GM06990 (cell line): ENCODE results near the gene RAB44.
"Not testable (repeated sequence)": the region's sequence is repeated elsewhere in the genome, so short reads cannot be mapped to it uniquely, and the experiment has no call there.

ENCODE experiments used
- DNase-seq: peaks from one replicate; pipeline ENCODE4 v3.0.0-alpha.2; 2011; ENCODE audit not compliant: insufficient read length; ENCODE audit errors: extremely low read depth
- H3K27me3 ChIP-seq: replicated peaks from 2 replicates; pipeline ENCODE4 v1.6.0; 2011; ENCODE audit warnings: low read length; ENCODE audit not compliant: control insufficient read depth, insufficient read depth
- H3K36me3 ChIP-seq: 2 replicates; pipeline ENCODE4 v1.5.1; 2011; ENCODE audit warnings: low read length; ENCODE audit not compliant: control insufficient read depth, insufficient read depth
- H3K4me3 ChIP-seq: replicated peaks from 2 replicates; pipeline ENCODE4 v1.5.1; 2011; ENCODE audit warnings: low read depth, mild to moderate bottlenecking, control low read depth, low read length
- CTCF ChIP-seq: IDR thresholded peaks from 2 replicates; pipeline ENCODE4 v1.5.1; 2011; ENCODE audit warnings: low read length, control low read depth, mild to moderate bottlenecking, inconsistent platforms; ENCODE audit not compliant: insufficient read depth, poor library complexity, severe bottlenecking

RAB44 gene

GRCh38 chr6:36703081-36703606 lies 5.5 kb downstream of the RAB44 start:
- no peak for TF ChIP-seq CTCF
- Histone ChIP-seq H3K27me3 (no peaks in the 10 kb centered on the region), H3K4me3 (no peak overlapping the region), H3K36me3 (no peaks in the 10 kb centered on the region)
- no peak for DNase-seq

DNA sequence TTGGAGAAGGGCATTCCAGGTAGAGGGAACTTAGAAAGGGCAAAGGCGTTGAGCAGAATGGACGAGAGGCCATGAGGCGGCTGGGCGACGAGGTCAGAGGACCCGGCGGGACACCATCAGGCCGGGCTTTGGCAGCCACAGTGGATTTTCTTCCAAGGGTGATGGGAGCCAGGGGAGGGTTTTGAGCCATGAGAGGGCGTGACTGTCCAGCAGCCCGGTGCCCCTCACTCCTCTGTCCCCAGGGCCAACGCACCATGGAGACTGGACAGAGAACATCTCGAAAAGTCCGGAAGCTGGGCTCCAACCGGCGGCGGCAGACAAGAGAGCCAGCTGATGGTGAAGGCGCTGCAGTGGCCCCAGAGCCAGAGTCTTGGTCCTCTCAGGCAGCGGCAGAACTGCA lies 6.4 kb downstream of the RAB44 start:
- Histone ChIP-seq H3K4me3 (no peak overlapping the region), H3K36me3 (no peaks in the 10 kb centered on the region), H3K27me3 (no peaks in the 10 kb centered on the region)
- DNase-seq, result no peak
- TF ChIP-seq CTCF, result no peak

DNA sequence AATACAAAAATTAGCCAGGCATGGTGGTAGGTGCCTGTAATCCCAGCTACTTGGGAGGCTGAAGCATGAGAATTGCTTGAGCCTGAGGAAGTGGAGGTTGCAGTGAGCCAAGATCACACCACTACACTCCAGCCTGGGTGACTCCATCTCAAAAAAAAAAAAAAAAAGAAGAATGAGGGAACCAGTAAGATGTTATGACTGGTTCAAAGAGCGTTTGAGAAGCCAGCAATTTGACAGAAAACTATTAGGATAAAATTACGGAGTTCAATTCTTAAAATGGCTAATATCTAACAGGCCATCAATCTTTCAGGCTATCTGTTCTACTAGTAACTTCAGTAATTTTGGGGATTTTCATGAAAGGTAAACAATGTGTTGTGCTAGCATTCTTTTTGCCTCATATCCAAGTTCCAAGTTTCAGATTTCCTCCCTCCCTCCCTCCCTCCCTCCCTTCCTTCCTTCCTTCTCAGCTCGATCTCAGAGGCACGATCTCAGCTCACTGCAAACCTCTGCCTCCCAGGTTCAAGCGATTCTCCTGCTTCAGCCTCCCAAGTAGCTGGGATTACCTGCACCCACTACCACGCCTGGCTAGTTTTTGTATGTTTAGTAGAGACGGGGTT lies 7.4 kb downstream of the RAB44 start:
- H3K4me3 ChIP-seq, DNase-seq, H3K36me3 ChIP-seq, H3K27me3 ChIP-seq: not testable (repeated sequence)

DNA sequence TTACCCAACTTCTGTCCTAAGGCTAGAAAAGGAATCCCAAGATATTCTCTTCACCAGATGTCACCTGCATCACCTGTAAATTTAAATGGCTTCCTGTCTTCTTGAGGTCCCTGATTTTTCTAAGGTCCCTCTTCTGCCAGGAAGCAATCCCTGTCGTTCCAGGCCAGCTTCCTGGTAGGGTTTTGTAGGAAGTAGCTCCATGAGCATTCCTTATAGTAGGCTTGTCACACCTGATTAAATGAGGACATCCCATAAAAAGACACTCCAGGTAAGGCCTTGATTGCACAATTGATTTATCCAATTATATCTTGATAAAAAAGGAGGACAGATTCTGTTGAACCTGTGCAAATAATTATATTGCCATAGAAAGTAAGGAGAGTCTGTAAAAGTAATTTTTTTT lies 8.7 kb downstream of the RAB44 start:
- H3K36me3 ChIP-seq, result no peaks in the 10 kb centered on the region
- H3K4me3 ChIP-seq, result no peak overlapping the region
- no peaks in the 10 kb centered on the region for H3K27me3 ChIP-seq
- no peak for TF ChIP-seq CTCF
- DNase-seq, result no peak

GRCh38 chr6:36712816-36713215 lies 15.2 kb downstream of the RAB44 start:
- Histone ChIP-seq H3K27me3 (no peaks in the 10 kb centered on the region), H3K36me3 (no peaks in the 10 kb centered on the region), H3K4me3 (no peak overlapping the region)
- TF ChIP-seq CTCF, result no peak
- DNase-seq, result no peak

- DNase-seq, result no peak
- no peaks in the 10 kb centered on the region for H3K36me3 ChIP-seq
- no peak for TF ChIP-seq CTCF
- no peaks in the 10 kb centered on the region for H3K27me3 ChIP-seq
- no peak overlapping the region for H3K4me3 ChIP-seq
These were observed 16.2 kb downstream of the RAB44 start for GRCh38 chr6:36713846-36714245.
